ENCODE data around the gene C11orf97.
"Not testable (repeated sequence)": the region's sequence is repeated elsewhere in the genome, so short reads cannot be mapped to it uniquely, and the experiment has no call there.

The C11orf97 gene

GRCh38 chr11:94543695-94544645 lies 31.7 kb downstream of the C11orf97 start, which contains the start of gene FUT4:
FUT4 (plus strand) TSS chr11:94543921; CDS start chr11:94544134, 213 bp downstream.
- Mint-ChIP-seq H3K4me3 (peak within 1 kb of the TSS; percentile 97 to 98), H3K27me3 (no peaks in the 10 kb centered on the region), H3K27ac (peak within 1 kb of the TSS; percentile 99 to 100), H3K4me1 (peaks cover 37% of the 10 kb centered on the region), H3K9me3 (no peaks in the 10 kb centered on the region)
- peak; percentile 79 to 84 for DNase-seq
- ATAC-seq, result peak; percentile 85

DNA sequence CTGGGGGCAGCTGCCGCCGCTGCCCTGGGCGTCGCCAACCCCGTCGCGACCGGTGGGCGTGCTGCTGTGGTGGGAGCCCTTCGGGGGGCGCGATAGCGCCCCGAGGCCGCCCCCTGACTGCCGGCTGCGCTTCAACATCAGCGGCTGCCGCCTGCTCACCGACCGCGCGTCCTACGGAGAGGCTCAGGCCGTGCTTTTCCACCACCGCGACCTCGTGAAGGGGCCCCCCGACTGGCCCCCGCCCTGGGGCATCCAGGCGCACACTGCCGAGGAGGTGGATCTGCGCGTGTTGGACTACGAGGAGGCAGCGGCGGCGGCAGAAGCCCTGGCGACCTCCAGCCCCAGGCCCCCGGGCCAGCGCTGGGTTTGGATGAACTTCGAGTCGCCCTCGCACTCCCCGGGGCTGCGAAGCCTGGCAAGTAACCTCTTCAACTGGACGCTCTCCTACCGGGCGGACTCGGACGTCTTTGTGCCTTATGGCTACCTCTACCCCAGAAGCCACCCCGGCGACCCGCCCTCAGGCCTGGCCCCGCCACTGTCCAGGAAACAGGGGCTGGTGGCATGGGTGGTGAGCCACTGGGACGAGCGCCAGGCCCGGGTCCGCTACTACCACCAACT lies 32.5 kb downstream of the C11orf97 start:
- peak overlapping the region; percentile 82 to 98 for H3K4me3 Mint-ChIP-seq
- DNase-seq (peak in 1 of 2 donors; percentile 34), ATAC-seq (peak; percentile 27)
- no peaks in the 10 kb centered on the region for H3K9me3 Mint-ChIP-seq
- peak overlapping the region; percentile 89 to 92 for H3K27ac Mint-ChIP-seq
- H3K4me1 Mint-ChIP-seq, result peaks cover 37% of the 10 kb centered on the region
- H3K27me3 Mint-ChIP-seq, result no peaks in the 10 kb centered on the region

DNA sequence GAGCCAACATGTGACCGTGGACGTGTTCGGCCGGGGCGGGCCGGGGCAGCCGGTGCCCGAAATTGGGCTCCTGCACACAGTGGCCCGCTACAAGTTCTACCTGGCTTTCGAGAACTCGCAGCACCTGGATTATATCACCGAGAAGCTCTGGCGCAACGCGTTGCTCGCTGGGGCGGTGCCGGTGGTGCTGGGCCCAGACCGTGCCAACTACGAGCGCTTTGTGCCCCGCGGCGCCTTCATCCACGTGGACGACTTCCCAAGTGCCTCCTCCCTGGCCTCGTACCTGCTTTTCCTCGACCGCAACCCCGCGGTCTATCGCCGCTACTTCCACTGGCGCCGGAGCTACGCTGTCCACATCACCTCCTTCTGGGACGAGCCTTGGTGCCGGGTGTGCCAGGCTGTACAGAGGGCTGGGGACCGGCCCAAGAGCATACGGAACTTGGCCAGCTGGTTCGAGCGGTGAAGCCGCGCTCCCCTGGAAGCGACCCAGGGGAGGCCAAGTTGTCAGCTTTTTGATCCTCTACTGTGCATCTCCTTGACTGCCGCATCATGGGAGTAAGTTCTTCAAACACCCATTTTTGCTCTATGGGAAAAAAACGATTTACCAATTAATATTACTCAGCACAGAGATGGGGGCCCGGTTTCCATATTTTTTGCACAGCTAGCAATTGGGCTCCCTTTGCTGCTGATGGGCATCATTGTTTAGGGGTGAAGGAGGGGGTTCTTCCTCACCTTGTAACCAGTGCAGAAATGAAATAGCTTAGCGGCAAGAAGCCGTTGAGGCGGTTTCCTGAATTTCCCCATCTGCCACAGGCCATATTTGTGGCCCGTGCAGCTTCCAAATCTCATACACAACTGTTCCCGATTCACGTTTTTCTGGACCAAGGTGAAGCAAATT lies 33.3 kb downstream of the C11orf97 start:
- ATAC-seq (no peak), DNase-seq (no peak)
- Mint-ChIP-seq H3K27ac (peak overlapping the region; percentile 92 to 94), H3K4me3 (peak overlapping the region; percentile 82 to 98), H3K27me3 (no peaks in the 10 kb centered on the region), H3K9me3 (no peaks in the 10 kb centered on the region), H3K4me1 (peaks cover 37% of the 10 kb centered on the region)

GRCh38 chr11:94546162-94546470 lies 33.9 kb downstream of the C11orf97 start:
- H3K9me3 Mint-ChIP-seq, result no peaks in the 10 kb centered on the region

DNA sequence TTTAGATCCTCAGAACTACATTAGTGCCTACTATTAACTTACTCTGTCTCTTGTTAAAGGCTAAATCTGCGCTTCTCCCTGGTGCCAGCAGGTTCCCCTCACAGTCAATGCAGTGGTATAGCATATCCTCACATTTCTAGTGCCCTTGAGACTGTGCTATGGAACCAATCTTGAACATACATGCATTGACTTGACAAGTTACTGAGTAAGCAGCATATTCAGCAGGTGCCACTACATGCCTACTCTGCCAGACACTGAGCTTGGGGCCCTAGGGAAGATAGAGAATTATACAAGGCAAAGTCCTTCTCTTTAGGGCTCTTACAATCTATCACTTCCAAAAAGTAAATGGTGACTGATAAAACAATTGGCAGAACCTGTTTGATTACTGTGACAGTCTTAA lies 34.6 kb downstream of the C11orf97 start:
- no peak overlapping the region for H3K27ac Mint-ChIP-seq
- peaks cover 37% of the 10 kb centered on the region for H3K4me1 Mint-ChIP-seq
- H3K4me3 Mint-ChIP-seq, result peak overlapping the region; percentile 43 to 82
- no peaks in the 10 kb centered on the region for H3K27me3 Mint-ChIP-seq
- no peak for DNase-seq
- H3K9me3 Mint-ChIP-seq, result no peaks in the 10 kb centered on the region
- ATAC-seq, result no peak

More at GRCh38 chr11:94546162-94546470, 33.9 kb downstream of the C11orf97 start:
- DNase-seq (no peak), ATAC-seq (no peak)
- Mint-ChIP-seq H3K27ac (no peak overlapping the region), H3K27me3 (no peaks in the 10 kb centered on the region), H3K4me1 (peaks cover 37% of the 10 kb centered on the region), H3K4me3 (peak overlapping the region; percentile 82 to 98)

DNA sequence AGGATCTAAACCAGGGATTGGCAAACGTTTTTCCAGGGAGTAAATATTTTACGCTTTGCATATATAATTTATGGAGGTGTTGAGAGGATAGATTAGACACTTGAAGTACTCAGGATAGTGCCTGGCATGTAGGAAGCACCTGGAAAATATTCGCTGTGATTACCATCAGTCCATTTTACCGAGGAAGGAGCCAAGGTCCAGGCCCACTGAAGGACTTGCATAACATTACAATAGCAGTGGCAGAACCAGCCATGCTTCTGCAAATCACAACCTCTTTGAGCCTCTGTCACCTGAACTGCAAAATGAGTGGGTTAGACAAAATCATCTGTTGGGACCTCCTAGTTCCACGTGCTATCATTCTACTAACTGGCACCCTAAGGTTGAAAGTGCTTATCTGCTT lies 36.9 kb downstream of the C11orf97 start:
- no peak for ATAC-seq
- H3K9me3 Mint-ChIP-seq, result no peaks in the 10 kb centered on the region
- H3K27me3 Mint-ChIP-seq, result no peaks in the 10 kb centered on the region
- no peak overlapping the region for H3K27ac Mint-ChIP-seq
- no peak overlapping the region for H3K4me3 Mint-ChIP-seq
- DNase-seq, result no peak
- H3K4me1 Mint-ChIP-seq, result peaks cover 29% of the 10 kb centered on the region

GRCh38 chr11:94550513-94550912 lies 38.3 kb downstream of the C11orf97 start:
- ATAC-seq, result no peak
- H3K27me3 Mint-ChIP-seq, result no peaks in the 10 kb centered on the region
- H3K4me1 Mint-ChIP-seq, result peaks cover 22% of the 10 kb centered on the region

GRCh38 chr11:94553938-94554337 lies 41.7 kb downstream of the C11orf97 start:
- Mint-ChIP-seq H3K27me3 (no peaks in the 10 kb centered on the region), H3K4me1 (no peaks in the 10 kb centered on the region), H3K27ac (no peak overlapping the region), H3K4me3 (no peak overlapping the region), H3K9me3 (no peaks in the 10 kb centered on the region)
- DNase-seq, result no peak
- ATAC-seq, result no peak

More at GRCh38 chr11:94550513-94550912, 38.3 kb downstream of the C11orf97 start:
- Mint-ChIP-seq H3K9me3 (no peaks in the 10 kb centered on the region), H3K4me3 (no peak overlapping the region), H3K27ac (no peak overlapping the region)
- DNase-seq, result no peak

- not testable (repeated sequence) for ATAC-seq, H3K4me1 Mint-ChIP-seq, H3K9me3 Mint-ChIP-seq, H3K27me3 Mint-ChIP-seq, H3K4me3 Mint-ChIP-seq, DNase-seq
- peak overlapping the region in 1 of 2 donors; percentile 83 for H3K27ac Mint-ChIP-seq
These were observed 43.6 kb downstream of the C11orf97 start for GRCh38 chr11:94555752-94556329.

GRCh38 chr11:94557421-94557820 lies 45.2 kb downstream of the C11orf97 start:
- ATAC-seq, result no peak
- H3K4me1 Mint-ChIP-seq, result no peaks in the 10 kb centered on the region
- no peak for DNase-seq

GRCh38 chr11:94557992-94558391 lies 45.7 kb downstream of the C11orf97 start:
- DNase-seq, result no peak
- ATAC-seq, result no peak
- no peak overlapping the region for H3K4me3 Mint-ChIP-seq
- no peaks in the 10 kb centered on the region for H3K9me3 Mint-ChIP-seq
- H3K27me3 Mint-ChIP-seq, result no peaks in the 10 kb centered on the region
- no peak overlapping the region for H3K27ac Mint-ChIP-seq
- no peaks in the 10 kb centered on the region for H3K4me1 Mint-ChIP-seq

More at GRCh38 chr11:94557421-94557820, 45.2 kb downstream of the C11orf97 start:
- H3K27ac Mint-ChIP-seq, result no peak overlapping the region
- H3K4me3 Mint-ChIP-seq, result no peak overlapping the region
- no peaks in the 10 kb centered on the region for H3K27me3 Mint-ChIP-seq
- H3K9me3 Mint-ChIP-seq, result no peaks in the 10 kb centered on the region

DNA sequence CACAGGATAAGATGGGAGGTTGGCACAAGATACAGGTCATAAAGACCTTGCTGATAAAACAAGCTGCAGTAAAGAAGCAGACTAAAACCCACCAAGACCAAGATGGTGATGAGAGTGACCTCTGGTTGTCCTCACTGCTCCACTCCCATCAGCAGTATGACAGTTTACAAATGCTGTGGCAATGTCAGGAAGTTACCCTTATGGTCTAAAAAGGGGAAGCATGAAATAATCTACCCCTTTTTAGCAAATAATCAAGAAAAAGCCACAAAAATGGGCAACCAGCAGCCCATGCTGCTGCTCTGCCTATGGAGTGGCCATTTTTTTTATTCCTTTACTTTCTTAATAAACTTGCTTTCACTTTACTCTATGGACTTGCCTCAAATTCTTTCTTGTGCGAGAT lies 46.2 kb downstream of the C11orf97 start:
- H3K27ac Mint-ChIP-seq, result peak overlapping the region in 1 of 2 donors; percentile 28
- H3K9me3 Mint-ChIP-seq, result no peaks in the 10 kb centered on the region
- H3K27me3 Mint-ChIP-seq, result no peaks in the 10 kb centered on the region
- no peaks in the 10 kb centered on the region for H3K4me1 Mint-ChIP-seq
- H3K4me3 Mint-ChIP-seq, result no peak overlapping the region
- ATAC-seq, result no peak
- no peak for DNase-seq

DNA sequence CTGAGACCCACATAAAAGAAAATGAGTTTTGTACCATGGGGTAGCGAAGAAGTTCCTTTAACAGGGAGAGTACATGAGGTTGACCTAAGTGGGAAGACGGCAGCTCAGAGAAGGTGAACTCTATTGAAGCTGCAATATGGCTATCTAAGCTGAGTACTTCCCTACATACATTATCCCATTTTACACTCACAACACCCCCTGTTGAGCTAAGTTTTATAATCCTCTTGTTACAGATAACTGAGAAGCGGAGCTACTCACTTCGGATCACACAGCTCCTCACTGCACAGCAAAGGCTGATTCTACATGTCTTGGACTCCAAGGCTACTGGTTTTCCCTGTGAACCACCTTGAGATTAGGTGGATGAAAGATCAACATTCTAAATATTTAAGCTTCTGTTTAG lies 46.7 kb downstream of the C11orf97 start:
- ATAC-seq, result no peak
- H3K4me3 Mint-ChIP-seq, result no peak overlapping the region
- no peaks in the 10 kb centered on the region for H3K9me3 Mint-ChIP-seq
- H3K27ac Mint-ChIP-seq, result peak overlapping the region in 1 of 2 donors; percentile 28
- H3K27me3 Mint-ChIP-seq, result no peaks in the 10 kb centered on the region
- no peaks in the 10 kb centered on the region for H3K4me1 Mint-ChIP-seq
- no peak for DNase-seq

GRCh38 chr11:94559361-94559760 lies 47.1 kb downstream of the C11orf97 start:
- DNase-seq (no peak), ATAC-seq (no peak)
- Mint-ChIP-seq H3K4me1 (no peaks in the 10 kb centered on the region), H3K27ac (no peak overlapping the region), H3K27me3 (no peaks in the 10 kb centered on the region), H3K9me3 (no peaks in the 10 kb centered on the region), H3K4me3 (no peak overlapping the region)

- H3K27ac Mint-ChIP-seq, result no peak overlapping the region
- H3K9me3 Mint-ChIP-seq, result no peaks in the 10 kb centered on the region
- DNase-seq (no peak), ATAC-seq (no peak)
- no peak overlapping the region for H3K4me3 Mint-ChIP-seq
- H3K27me3 Mint-ChIP-seq, result no peaks in the 10 kb centered on the region
- H3K4me1 Mint-ChIP-seq, result no peaks in the 10 kb centered on the region
These were observed 48.6 kb downstream of the C11orf97 start for GRCh38 chr11:94560834-94561233.

Data from stimulated activated naive CD8-positive, alpha-beta T cell treated with anti-CD3 and anti-CD28 coated beads, Interleukin-15, amount 100 ng/mL, for 72 hours (primary cell).